Putamen (tissue), 1 donor: ENCODE results near the gene ZNF618.
A peak's percentile ranks its signal among the peaks of the same experiment; 100 is the strongest.

Experiments used
- DNase-seq: peaks from one replicate; pipeline ENCODE4 v3.0.0-alpha.2; 2016; ENCODE audit warnings: low spot score

ZNF618 gene

GRCh38 chr9:114021578-114021977 is 145.5 kb downstream of the ZNF618 start:
- no peak for DNase-seq

- no peak for DNase-seq
Measured at GRCh38 chr9:114023961-114024360, 147.9 kb downstream of the ZNF618 start.

GRCh38 chr9:114025196-114025753 is 149.2 kb downstream of the ZNF618 start:
- no peak for DNase-seq

DNA sequence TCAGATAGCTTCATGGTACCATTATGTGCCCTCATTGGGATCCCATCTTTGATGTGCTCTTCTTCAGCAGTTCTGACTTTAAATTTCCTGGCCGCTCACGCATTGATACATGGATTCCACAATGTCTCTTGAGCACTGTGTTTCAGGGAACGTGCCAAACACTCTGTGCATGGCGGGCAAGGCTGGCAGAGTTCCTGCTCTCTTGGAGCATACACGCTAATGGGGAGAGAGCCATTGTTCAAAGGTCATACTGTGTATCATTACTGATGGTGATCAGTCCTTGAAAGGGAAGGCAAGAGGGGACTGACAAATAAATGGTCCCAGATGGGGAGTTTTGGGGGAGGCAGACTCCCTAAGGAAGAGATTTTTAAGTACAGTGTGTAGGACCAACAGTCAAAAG is 149.7 kb downstream of the ZNF618 start:
- DNase-seq: no peak

DNA sequence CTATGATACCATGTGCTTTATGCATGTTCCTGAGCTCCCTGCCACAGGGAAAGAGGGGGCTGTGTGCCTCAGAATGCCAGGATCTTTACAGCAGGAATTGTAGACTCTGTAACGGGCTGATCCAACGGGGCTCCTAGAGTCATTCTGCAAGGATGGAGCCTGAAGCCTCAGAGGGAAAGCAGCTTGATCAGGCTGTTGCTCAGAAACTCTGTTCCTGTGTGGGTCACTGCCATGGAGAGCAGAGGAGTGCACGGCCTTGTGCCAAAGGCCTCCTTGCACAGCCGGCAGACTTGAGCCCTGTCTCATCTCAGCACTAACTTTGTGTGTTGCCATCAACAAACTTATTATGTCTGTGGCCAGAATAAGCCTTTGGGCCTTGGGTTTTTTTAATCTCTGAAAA is 150.2 kb downstream of the ZNF618 start:
- no peak for DNase-seq

DNA sequence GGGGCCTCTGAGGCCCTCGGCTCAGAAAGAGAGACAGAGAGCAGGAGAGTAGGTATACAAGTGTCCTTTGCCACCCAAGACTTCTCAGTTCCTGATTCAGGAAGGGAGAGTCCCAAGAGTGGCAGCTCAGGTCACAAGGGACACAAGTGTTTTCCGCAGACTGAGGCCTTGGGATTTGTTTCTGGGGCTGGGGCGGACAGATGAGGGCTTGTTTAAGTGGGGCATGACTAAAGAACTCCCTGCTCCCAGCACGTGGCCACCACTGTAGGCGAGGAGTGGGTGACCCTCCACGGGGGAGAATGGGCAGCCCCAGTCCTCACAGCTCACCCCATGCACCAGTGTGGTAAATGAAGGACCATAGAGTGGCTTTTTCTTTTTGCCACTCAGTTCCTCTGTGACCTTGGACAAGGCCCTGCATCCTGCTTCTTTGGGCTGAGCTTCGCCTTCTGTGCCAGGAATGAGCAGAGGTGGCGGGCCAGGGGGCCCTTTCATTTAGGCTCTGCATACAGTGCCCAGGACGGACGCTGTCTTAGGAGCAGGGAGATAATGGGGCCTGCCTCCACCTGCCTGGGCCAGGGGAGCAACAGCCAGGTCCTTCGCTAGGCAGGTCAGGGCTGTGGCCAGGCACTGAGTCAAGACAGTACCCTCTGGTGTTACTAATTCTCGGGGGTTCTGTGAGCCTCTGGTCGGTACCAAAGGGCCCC is 151.2 kb downstream of the ZNF618 start:
- DNase-seq: no peak

- no peak for DNase-seq
Measured at GRCh38 chr9:114027863-114028465, 151.9 kb downstream of the ZNF618 start.

DNA sequence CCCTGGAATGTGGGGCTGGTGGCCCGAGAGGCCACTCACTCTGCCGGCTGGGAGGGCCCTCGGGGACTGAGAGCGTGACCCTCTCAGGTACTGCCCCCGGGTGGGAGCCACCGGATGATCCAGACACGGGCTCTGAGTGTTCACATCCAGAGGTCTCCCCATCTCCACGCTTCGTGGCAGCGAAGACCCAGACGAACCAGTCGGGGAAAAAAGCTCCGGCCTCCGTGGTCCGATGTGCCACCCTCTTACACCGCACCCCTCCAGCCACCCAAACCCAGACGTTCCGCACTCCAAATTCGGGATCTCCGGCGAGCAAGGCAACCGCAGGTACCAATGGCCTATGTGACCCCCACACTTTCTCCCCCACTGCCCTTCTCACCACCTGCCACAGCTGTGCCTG is 152.5 kb downstream of the ZNF618 start:
- DNase-seq: no peak

GRCh38 chr9:114029311-114030170 is 153.4 kb downstream of the ZNF618 start:
- no peak for DNase-seq

GRCh38 chr9:114030364-114030763 is 154.3 kb downstream of the ZNF618 start:
- DNase-seq: no peak

- no peak for DNase-seq
Measured at GRCh38 chr9:114031037-114031630, 155.0 kb downstream of the ZNF618 start.

- no peak for DNase-seq
Measured at GRCh38 chr9:114031948-114032840, 156.1 kb downstream of the ZNF618 start.

DNA sequence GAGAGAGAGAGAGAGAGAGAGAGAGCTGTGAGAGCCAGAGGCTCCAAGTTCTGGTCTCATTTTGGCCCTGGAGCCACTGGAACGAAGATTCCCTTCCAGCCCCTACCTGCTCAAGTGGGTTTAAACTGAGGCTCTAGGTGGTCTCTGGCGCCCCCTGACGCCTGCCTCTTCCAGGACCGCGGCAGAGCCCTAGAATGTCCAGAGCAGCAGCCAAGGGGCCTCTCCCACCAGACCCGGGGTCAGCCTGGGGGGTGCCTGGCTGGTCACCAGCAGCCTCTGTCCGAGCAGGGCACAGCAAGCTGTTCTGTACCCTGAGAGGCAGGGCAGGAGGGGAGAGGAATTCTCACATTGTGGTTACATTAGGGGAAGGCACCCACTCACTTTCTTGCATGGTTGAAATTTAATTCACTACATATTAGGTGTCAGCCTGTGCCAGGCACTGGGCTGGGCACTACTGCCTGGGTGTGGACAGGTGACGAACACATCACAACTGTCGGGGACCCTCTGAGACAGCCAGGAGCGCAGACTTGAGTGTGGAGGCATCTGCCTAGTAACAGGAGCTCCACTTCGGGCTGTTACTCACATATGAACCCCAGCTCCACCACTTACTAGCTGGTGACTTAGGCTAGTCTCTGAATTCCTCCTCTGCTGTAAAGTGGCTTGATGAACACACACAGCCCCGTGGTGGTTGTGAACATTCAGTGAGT is 157.4 kb downstream of the ZNF618 start:
- no peak for DNase-seq

DNA sequence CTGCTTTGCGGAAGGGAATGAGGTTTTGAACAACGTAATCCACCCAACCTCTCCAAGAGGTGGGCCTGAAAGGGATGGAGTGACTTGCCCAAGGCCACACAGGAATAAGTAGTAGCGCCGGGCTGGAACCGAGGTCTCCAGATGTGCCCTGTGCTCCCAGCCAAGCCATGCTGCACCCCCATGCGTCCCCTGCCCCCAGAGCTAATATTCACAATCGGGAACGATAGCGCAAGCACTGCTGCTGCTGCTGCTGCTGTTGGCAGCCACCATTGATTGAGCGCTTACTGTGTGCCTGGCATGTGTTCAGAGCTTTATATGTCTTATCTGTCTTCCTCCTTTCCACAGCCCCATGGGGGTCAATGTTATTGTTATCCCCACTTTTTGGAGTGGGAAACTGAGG is 158.1 kb downstream of the ZNF618 start:
- no peak for DNase-seq

GRCh38 chr9:114034661-114035062 is 158.6 kb downstream of the ZNF618 start:
- peak; percentile 15 for DNase-seq

DNA sequence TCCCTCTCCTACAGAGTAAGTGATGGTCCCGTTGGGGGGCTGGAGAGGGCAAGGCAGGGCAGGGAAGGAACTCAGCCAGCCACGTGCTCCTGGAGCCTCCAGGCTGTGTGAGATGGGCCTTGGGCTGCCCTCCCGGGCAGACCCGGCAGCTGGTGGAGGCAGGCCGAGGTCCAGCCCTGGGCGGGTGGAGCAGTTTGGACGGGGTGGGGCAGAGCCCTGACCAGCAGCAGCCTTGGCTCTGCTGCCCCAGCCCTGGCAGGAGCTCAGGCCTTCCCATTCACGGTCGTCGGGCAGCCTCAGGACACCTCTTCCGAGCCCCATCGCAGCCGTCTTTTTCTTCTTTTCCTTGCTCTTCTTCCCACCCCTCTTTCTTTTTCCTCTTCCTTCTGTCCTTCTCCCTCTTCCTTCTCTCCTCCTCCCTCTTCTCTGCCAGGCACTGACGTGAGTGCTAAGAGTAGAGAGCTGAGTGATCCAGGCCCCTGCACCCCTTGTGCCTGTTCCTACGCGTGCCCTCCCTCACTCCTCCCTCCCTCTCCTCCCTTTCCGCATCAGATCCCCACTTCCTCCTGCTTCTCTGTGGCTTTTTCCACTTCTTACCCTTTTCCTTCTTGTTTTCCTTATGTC is 159.2 kb downstream of the ZNF618 start:
- peak; percentile 20 for DNase-seq

DNA sequence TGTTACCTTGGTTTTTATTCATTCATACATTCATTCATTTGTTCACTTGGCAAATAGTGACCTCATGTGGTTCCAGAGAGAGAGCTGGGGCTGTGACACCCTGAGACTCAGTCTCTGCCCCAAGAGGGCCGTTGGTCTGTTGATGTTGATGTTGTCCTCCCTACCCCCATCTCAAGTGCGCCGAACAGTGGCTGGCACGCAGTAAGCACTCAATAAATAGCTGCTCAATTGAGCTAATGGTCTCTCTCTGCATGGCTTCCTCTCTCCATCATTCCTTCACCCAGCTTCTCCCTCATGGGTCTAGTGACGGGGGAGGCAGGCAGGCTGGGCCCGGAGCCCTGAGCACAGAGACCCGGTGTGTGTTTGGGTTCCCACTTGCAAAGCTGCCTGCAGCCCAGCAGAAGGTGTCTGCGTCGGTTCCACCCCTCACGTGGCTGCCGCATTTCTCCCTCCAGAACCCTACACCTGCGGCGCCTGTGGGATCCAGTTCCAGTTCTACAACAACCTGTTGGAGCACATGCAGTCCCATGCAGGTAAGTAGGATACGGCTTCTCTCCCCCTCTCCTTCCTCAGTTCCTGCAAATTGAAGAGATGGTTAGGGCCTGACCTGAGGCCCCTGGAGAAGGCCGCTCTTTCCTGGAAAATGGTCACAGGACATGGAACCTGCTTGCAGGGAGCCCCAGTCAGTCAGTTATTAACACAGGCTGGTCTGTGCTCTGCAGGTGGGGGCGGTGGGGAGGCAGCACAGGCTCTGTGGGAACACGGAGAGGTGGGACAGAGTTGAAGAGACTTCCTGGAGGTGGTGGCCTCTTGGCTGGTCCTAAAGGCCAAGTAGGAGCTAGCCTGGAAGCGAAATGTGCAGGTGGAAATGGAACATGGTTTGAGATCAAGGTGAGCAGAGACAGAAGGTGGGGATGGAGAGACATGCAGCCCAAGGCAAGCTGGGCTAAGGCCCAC is 160.0 kb downstream of the ZNF618 start:
- DNase-seq: no peak

GRCh38 chr9:114037249-114037648 is 161.1 kb downstream of the ZNF618 start:
- no peak for DNase-seq
